ENCODE results near the gene ERF.
A peak's percentile ranks its signal among the peaks of the same experiment; 100 is the strongest.

The ERF gene

DNA sequence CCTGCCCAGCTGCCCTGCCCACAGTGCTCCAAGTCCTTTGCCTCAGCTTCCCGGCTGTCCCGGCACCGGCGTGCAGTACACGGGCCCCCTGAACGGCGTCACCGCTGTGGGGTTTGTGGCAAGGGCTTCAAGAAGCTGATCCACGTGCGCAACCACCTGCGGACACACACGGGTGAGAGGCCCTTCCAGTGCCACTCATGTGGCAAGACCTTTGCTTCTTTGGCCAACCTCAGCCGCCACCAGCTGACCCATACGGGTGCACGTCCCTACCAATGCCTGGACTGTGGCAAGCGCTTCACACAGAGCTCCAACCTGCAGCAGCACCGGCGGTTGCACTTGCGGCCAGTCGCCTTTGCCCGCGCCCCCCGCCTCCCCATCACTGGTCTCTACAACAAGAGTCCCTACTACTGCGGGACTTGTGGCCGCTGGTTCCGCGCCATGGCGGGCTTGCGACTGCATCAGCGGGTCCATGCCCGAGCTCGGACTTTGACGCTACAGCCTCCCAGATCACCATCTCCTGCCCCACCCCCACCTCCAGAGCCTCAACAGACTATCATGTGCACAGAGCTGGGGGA is 29.1 kb downstream of the ERF start:
- Histone ChIP-seq H3K27ac (ENCODE audit: low read length) (no peak overlapping the region), H3K4me3 (ENCODE audit: low read length) (no peak overlapping the region), H3K27me3 (ENCODE audit: insufficient read depth, low read length) (no peaks in the 10 kb centered on the region), H3K4me1 (ENCODE audit: insufficient read depth, low read length) (peaks cover 3% of the 10 kb centered on the region; the same call in 1 of the 2 replicates), H3K9me3 (ENCODE audit: insufficient read depth, low read depth, low read length) (no peaks in the 10 kb centered on the region), H3K36me3 (ENCODE audit: insufficient read depth, low read depth, low read length) (peaks cover 65% of the 10 kb centered on the region), H3K9ac (ENCODE audit: low read depth, low read length) (no peak overlapping the region)

DNA sequence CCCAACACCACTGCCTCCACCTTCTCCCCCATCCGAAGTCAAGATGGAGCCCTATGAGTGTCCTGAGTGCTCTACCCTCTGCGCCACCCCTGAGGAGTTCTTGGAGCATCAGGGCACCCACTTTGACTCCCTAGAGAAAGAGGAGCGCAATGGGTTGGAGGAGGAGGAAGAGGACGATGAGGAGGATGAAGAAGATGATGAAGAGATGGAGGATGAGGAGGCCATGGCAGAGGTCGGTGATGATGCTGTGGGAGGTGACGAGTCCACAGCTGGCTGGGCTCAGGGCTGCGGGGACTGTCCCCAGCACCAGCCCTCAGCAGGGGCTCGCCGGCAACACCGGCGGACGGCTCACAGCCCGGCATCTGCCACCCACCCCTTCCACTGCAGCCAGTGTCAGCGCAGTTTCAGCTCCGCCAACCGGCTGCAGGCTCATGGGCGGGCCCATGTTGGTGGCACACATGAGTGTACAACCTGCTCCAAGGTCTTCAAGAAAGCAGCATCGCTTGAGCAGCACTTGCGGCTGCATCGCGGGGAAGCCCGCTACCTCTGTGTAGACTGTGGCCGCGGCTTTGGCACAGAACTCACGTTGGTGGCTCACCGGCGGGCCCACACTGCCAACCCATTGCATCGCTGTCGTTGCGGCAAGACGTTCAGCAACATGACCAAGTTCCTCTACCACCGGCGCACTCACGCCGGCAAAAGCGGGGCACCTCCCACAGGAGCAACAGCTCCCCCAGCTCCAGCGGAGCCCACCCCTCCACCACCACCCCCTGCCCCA is 29.8 kb downstream of the ERF start:
- Histone ChIP-seq H3K9ac (ENCODE audit: low read depth, low read length) (no peak overlapping the region), H3K4me1 (ENCODE audit: insufficient read depth, low read length) (peaks cover 3% of the 10 kb centered on the region; the same call in 1 of the 2 replicates), H3K4me3 (ENCODE audit: low read length) (no peak overlapping the region), H3K27ac (ENCODE audit: low read length) (no peak overlapping the region), H3K27me3 (ENCODE audit: insufficient read depth, low read length) (no peaks in the 10 kb centered on the region), H3K36me3 (ENCODE audit: insufficient read depth, low read depth, low read length) (peaks cover 58% of the 10 kb centered on the region), H3K9me3 (ENCODE audit: insufficient read depth, low read depth, low read length) (no peaks in the 10 kb centered on the region)

DNA sequence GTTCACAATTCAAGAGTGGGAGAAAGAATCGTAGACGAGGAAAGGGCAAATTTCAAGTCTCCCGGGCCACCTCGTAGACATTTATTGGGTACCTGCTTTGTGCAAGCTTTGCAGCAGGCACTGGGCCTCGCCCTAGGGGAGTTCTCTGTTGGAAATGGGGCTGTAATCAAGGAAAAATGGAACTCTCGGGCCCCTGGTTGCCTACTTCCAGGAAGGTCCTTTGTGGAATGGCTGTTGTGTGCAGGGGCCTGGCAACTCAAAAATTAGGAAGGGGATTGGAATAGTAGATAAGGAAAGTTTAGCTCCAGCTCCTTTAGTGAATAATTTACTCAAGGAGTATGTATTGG is 34.2 kb downstream of the ERF start:
- no peaks in the 10 kb centered on the region for H3K27me3 ChIP-seq (ENCODE audit: insufficient read depth, low read length)
- peak overlapping the region; percentile 66 for H3K27ac ChIP-seq (ENCODE audit: low read length)
- H3K36me3 ChIP-seq (ENCODE audit: insufficient read depth, low read depth, low read length) = peaks cover 22% of the 10 kb centered on the region
- peak overlapping the region; percentile 90 for H3K4me3 ChIP-seq (ENCODE audit: low read length)
- H3K4me1 ChIP-seq (ENCODE audit: insufficient read depth, low read length) = peaks cover 8% of the 10 kb centered on the region; the same call in 1 of the 2 replicates
- H3K9me3 ChIP-seq (ENCODE audit: insufficient read depth, low read depth, low read length) = no peaks in the 10 kb centered on the region
- peak overlapping the region; percentile 90 for H3K9ac ChIP-seq (ENCODE audit: low read depth, low read length)

DNA sequence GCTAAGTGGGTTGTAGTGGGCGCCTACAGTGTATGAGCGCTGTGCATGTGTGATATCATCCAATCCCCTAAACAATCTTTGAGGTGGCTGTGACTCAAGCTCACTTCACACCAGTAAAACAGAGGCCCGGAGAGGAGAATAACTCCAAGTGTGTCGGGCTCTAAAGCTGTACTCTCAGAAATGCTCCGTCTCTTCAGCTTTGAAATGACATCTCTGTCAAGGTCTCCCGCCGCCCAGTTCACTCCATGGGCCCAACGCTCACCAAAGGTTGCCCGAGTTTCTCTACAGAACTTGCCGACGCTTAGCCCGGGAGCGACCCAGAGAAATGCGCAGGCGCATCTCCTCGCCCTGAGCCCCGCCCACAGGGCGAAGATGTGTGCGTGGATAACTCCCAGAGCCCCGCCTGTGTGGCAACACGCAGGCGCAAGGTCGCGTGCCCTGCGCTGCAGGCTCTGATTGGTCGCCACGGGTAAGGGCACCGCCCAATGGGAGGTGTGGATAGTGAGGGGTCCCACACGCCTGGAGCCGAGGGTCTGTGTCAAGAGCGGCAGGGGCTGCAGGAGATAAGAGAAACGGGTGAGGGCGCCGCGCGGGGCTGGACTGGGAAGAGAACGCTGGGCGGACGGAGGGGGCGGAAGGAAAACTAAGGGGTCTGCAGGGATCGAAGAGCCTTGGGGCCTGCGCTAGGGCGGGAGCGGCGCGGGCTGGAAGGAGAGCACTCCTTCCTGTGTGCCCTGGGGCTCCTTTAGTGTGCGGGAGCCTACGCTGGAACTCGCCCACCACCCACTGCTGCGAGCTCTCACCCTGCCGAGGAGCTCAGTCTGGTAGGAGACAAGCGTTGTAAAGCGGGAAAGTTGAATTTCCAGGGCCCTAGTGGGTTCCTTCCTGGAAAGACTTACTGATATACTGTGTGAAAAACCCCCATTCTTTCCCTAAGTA is 34.8 kb downstream of the ERF start, which contains the start of gene ZNF526:
ZNF526 (plus strand) TSS at position 501 of the 939 bp plus-strand sequence. CDS start 4,092 bp downstream, outside the sequence.
- Histone ChIP-seq H3K36me3 (ENCODE audit: insufficient read depth, low read depth, low read length) (peaks cover 23% of the 10 kb centered on the region), H3K27ac (ENCODE audit: low read length) (peak within 1 kb of the TSS; percentile 66), H3K4me1 (ENCODE audit: insufficient read depth, low read length) (peaks cover 8% of the 10 kb centered on the region; the same call in 1 of the 2 replicates)

DNA sequence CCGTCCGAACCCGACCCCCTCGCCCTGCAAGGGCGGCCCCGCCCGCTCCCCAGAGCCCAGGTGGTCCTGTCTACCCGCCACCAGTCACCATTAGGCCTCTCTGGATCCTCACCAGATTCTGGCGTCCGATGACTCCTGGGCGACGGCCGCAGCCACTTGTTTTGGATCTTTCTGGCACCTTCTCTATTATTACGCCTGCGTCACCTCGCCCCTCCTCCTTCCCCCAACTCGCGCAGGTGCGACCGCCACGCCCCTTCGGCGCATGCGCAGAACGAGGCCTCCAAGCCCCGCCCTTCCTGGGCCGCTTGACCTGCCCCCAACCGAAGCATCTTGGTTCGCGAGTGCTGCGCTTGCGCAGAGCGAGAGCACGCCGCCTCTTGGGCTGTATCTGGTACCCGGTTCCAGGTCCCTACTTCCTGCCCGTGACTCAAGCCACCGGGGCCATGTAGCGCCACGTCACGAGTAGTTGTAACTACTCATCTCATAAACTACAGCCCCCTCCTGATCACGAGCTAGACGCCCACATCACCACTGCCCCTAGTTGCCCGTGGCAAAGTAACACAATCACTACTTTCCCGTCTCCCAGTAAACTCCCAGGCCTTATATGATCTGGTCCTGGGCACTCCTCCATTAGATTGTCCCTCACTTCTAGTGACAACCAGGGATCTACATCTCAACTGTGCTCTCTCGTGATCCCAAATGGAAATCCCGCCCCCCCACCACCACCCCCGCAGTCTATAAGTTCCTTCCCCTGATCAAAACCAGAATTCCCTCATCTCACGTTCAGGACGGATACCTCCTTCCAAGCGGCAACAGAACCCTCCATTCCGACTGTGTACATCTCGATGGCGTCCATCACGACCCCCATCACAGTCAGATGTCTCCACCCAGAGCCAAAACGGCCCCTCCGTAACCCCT is 37.1 kb downstream of the ERF start, which contains the start of gene DEDD2:
DEDD2 (minus strand) TSS at position 158 of the 918 bp plus-strand sequence. CDS start 670 bp downstream, outside the sequence.
- Histone ChIP-seq H3K36me3 (ENCODE audit: insufficient read depth, low read depth, low read length) (peaks cover 33% of the 10 kb centered on the region), H3K4me3 (ENCODE audit: low read length) (peak within 1 kb of the TSS; percentile 90), H3K27ac (ENCODE audit: low read length) (peak within 1 kb of the TSS; percentile 75), H3K27me3 (ENCODE audit: insufficient read depth, low read length) (no peaks in the 10 kb centered on the region), H3K9ac (ENCODE audit: low read depth, low read length) (peak within 1 kb of the TSS; percentile 89), H3K4me1 (ENCODE audit: insufficient read depth, low read length) (peaks cover 8% of the 10 kb centered on the region; the same call in 1 of the 2 replicates), H3K9me3 (ENCODE audit: insufficient read depth, low read depth, low read length) (no peaks in the 10 kb centered on the region)

More for the DNA sequence above, 34.8 kb downstream of the ERF start, which contains the start of gene ZNF526:
- peak within 1 kb of the TSS; percentile 90 for H3K9ac ChIP-seq (ENCODE audit: low read depth, low read length)
- H3K9me3 ChIP-seq (ENCODE audit: insufficient read depth, low read depth, low read length) = no peaks in the 10 kb centered on the region
- H3K27me3 ChIP-seq (ENCODE audit: insufficient read depth, low read length) = no peaks in the 10 kb centered on the region
- peak within 1 kb of the TSS; percentile 90 for H3K4me3 ChIP-seq (ENCODE audit: low read length)

DNA sequence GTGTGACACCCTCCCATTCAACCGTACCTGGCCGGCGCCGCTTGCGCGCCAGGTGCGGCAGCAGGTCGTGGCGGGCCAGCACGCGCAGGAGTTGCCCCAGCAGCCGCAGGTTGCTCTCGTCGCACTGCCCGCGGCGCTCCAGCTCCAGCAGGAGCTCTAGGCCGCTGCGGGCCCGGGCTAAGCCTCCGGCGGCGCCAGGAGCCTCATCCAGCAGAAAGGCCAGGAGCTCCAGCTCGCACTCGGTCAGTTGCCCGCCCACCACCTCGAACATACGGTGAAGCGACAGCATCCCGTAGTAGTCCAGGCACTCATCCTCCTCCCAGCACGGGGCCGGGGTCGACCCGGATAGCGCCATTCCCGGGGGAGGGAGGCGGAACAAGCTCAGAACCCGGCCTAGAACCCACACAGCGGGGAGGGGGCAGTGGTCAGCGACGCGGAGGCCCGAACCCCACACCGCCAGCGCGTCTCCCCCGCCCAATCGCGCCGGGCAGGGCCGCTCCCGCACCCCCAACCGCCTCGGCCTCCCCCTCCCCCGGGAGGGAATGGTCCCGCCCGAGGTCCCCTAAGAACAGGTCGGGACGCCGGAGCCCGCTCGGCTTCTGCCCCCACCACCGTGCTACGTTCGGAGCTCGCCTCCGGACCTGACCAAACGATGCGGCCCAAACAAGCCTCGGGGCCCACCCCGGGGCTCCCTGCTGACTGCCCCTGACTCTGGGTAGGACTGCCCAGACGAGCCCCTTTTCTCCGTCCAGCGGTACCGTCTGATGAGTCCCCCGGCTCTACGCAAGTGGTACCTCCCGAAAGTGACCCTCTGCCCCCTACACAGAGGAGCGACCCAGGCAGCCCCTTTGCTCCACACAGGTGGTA is 38.0 kb downstream of the ERF start:
- peaks cover 8% of the 10 kb centered on the region; the same call in 1 of the 2 replicates for H3K4me1 ChIP-seq (ENCODE audit: insufficient read depth, low read length)
- peak overlapping the region; percentile 89 for H3K9ac ChIP-seq (ENCODE audit: low read depth, low read length)
- H3K9me3 ChIP-seq (ENCODE audit: insufficient read depth, low read depth, low read length) = no peaks in the 10 kb centered on the region
- peaks cover 31% of the 10 kb centered on the region for H3K36me3 ChIP-seq (ENCODE audit: insufficient read depth, low read depth, low read length)
- H3K27ac ChIP-seq (ENCODE audit: low read length) = peak overlapping the region; percentile 26
- H3K27me3 ChIP-seq (ENCODE audit: insufficient read depth, low read length) = no peaks in the 10 kb centered on the region
- H3K4me3 ChIP-seq (ENCODE audit: low read length) = peak overlapping the region; percentile 90

DNA sequence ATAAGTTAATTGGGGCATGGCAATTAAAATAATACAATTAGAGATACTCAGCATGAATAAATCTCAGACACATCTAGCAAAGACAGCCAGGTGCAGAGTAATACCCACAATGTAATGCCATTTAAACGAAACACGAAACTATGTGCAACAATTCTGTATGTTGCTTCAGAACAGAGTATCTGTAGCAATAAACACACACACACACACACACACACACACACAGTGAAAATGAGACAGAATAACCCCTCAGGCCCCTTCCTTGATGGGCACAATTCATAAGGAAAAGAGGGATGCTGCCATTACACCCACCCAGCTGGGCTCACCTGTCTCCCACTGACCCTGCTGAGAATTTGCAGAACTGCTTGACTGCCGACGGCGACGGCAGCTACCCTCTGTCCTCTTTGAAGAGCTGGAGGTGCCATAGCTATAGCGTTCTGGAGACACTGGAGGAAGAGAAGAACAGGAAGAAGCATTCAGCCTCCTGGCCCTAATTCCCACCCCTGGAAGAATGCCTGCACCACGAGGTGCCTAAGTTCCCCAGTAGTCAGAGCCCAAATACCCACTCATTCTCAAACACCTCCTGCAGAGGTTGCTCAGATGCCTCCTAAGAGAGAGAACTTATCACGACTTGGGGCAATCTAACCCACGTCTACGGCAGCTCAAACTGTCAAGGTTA is 40.0 kb downstream of the ERF start:
- no peaks in the 10 kb centered on the region for H3K27me3 ChIP-seq (ENCODE audit: insufficient read depth, low read length)
- H3K4me3 ChIP-seq (ENCODE audit: low read length) = no peak overlapping the region

DNA sequence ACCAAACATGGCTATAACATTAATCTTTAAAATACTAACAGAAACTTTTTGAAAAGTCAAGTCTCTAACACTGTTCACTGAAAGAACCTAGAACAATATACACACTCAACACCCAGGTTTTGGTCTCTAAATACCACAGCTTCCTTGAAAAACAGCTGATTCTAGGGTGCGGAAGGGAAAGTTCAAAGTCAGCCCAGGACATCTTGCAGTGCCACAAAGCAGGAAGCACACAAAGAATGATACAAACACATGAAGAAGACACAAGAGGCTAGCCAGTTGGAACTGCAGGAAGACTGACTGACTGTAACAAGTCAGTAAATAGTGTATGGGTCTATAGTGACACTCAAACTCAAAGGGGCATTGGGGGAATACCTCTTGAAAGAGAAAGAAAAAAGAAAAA is 42.0 kb downstream of the ERF start:
- H3K4me1 ChIP-seq (ENCODE audit: insufficient read depth, low read length) = peaks cover 5% of the 10 kb centered on the region; the same call in 1 of the 2 replicates
- no peaks in the 10 kb centered on the region for H3K9me3 ChIP-seq (ENCODE audit: insufficient read depth, low read depth, low read length)
- no peak overlapping the region for H3K27ac ChIP-seq (ENCODE audit: low read length)
- peaks cover 63% of the 10 kb centered on the region for H3K36me3 ChIP-seq (ENCODE audit: insufficient read depth, low read depth, low read length)
- H3K4me3 ChIP-seq (ENCODE audit: low read length) = no peak overlapping the region
- no peak overlapping the region for H3K9ac ChIP-seq (ENCODE audit: low read depth, low read length)
- no peaks in the 10 kb centered on the region for H3K27me3 ChIP-seq (ENCODE audit: insufficient read depth, low read length)

More for the DNA sequence above, 40.0 kb downstream of the ERF start:
- H3K27ac ChIP-seq (ENCODE audit: low read length) = no peak overlapping the region
- H3K9me3 ChIP-seq (ENCODE audit: insufficient read depth, low read depth, low read length) = no peaks in the 10 kb centered on the region
- H3K36me3 ChIP-seq (ENCODE audit: insufficient read depth, low read depth, low read length) = peaks cover 42% of the 10 kb centered on the region
- H3K4me1 ChIP-seq (ENCODE audit: insufficient read depth, low read length) = peaks cover 5% of the 10 kb centered on the region; the same call in 1 of the 2 replicates
- no peak overlapping the region for H3K9ac ChIP-seq (ENCODE audit: low read depth, low read length)

DNA sequence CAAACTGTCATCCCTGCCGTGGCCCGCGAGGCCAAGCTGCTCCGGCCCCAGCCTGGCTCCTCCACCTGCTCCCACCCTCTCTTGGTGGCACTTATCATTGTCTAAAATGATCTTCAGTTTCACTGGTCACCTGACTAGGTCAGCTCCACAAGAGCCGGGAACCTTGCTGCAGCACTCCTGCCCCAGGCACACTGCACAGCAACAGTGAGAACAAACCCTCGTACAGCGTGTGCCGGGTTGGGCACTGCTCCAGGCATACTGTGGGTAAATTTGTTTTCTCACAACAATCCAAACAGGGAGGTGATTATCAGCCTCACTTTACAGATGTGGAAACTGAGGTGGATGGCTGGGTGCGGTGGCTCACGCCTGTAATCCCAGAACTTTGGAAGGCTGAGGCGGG is 46.3 kb downstream of the ERF start:
- Histone ChIP-seq H3K27me3 (ENCODE audit: insufficient read depth, low read length) (no peaks in the 10 kb centered on the region), H3K27ac (ENCODE audit: low read length) (no peak overlapping the region), H3K4me1 (ENCODE audit: insufficient read depth, low read length) (peaks cover 8% of the 10 kb centered on the region), H3K4me3 (ENCODE audit: low read length) (no peak overlapping the region), H3K9ac (ENCODE audit: low read depth, low read length) (no peak overlapping the region), H3K36me3 (ENCODE audit: insufficient read depth, low read depth, low read length) (peaks cover 81% of the 10 kb centered on the region), H3K9me3 (ENCODE audit: insufficient read depth, low read depth, low read length) (no peaks in the 10 kb centered on the region)
